ENCODE data around the gene TNFRSF1A. TPM values are rescaled to one million over a fixed set of nuclear protein-coding genes. Genes with fewer than 3 reads are reported as not detected.

TNFRSF1A gene
- total and polyA plus RNA-seq, 2 of the 13 experiments (the other 11 are each of a cell fraction or from before 2014, with no cell fraction given): 41.5 to 61.2 TPM

- TF ChIP-seq ZNF704 (CRISPR knock-in tag; IDR thresholded peaks at IDR 0.05; ENCODE audit: borderline replicate concordance) (no peak), ZBTB38 (CRISPR knock-in tag; IDR thresholded peaks at IDR 0.05) (no peak; the same call in 1 of the 2 replicates), FOSL2 (CRISPR knock-in tag; IDR thresholded peaks at IDR 0.05) (peak; percentile 91), NFE2L1 (CRISPR knock-in tag; IDR thresholded peaks at IDR 0.05; ENCODE audit: borderline replicate concordance) (no peak), ZNF615 (CRISPR knock-in tag; IDR thresholded peaks at IDR 0.05; ENCODE audit: borderline replicate concordance) (no peak), ZNF432 (CRISPR knock-in tag; IDR thresholded peaks at IDR 0.05; ENCODE audit: borderline replicate concordance) (no peak), MYC (CRISPR knock-in tag; IDR thresholded peaks at IDR 0.05; ENCODE audit: borderline replicate concordance) (peak; percentile 37; the same call in 1 of the 2 replicates), HES4 (CRISPR knock-in tag; IDR thresholded peaks at IDR 0.05; ENCODE audit: borderline replicate concordance) (no peak), MIXL1 (CRISPR knock-in tag; IDR thresholded peaks at IDR 0.05) (peak; percentile 97), RFX5 (IDR thresholded peaks at IDR 0.05; ENCODE audit: low read depth, low read length) (no peak), ZFP37 (CRISPR knock-in tag; IDR thresholded peaks at IDR 0.05; ENCODE audit: borderline replicate concordance) (no peak; the same call in 1 of the 2 replicates)
- TF ChIP-seq, protein P1, sequence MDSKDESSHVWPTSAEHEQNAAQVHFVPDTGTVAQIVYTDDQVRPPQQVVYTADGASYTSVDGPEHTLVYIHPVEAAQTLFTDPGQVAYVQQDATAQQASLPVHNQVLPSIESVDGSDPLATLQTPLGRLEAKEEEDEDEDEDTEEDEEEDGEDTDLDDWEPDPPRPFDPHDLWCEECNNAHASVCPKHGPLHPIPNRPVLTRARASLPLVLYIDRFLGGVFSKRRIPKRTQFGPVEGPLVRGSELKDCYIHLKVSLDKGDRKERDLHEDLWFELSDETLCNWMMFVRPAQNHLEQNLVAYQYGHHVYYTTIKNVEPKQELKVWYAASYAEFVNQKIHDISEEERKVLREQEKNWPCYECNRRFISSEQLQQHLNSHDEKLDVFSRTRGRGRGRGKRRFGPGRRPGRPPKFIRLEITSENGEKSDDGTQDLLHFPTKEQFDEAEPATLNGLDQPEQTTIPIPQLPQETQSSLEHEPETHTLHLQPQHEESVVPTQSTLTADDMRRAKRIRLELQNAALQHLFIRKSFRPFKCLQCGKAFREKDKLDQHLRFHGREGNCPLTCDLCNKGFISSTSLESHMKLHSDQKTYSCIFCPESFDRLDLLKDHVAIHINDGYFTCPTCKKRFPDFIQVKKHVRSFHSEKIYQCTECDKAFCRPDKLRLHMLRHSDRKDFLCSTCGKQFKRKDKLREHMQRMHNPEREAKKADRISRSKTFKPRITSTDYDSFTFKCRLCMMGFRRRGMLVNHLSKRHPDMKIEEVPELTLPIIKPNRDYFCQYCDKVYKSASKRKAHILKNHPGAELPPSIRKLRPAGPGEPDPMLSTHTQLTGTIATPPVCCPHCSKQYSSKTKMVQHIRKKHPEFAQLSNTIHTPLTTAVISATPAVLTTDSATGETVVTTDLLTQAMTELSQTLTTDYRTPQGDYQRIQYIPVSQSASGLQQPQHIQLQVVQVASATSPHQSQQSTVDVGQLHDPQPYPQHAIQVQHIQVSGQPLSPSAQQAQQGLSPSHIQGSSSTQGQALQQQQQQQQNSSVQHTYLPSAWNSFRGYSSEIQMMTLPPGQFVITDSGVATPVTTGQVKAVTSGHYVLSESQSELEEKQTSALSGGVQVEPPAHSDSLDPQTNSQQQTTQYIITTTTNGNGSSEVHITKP (CRISPR knock-in tag; IDR thresholded peaks at IDR 0.05; ENCODE audit: low read depth): peak; percentile 62
- TF ChIP-seq, protein P2, sequence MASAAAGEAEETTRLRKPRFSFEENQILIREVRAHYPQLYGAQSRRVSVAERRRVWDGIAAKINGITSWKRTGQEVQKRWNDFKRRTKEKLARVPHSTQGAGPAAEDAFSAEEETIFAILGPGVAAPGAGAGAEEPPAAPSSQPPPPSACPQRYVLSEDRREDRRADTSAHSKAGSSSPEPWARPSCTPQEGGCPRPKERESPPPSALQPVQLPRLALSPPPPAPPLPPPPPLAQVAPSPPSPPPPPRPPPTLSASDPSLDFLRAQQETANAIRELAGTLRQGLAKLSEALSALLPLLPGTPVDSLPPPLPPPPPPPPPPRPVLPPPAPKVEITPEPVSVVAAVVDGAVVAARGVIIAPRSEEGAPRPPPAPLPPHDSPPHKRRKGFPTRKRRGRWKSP (CRISPR knock-in tag; IDR thresholded peaks at IDR 0.05): peak; percentile 58; the same call in 1 of the 2 replicates
- TF ChIP-seq, protein P3, sequence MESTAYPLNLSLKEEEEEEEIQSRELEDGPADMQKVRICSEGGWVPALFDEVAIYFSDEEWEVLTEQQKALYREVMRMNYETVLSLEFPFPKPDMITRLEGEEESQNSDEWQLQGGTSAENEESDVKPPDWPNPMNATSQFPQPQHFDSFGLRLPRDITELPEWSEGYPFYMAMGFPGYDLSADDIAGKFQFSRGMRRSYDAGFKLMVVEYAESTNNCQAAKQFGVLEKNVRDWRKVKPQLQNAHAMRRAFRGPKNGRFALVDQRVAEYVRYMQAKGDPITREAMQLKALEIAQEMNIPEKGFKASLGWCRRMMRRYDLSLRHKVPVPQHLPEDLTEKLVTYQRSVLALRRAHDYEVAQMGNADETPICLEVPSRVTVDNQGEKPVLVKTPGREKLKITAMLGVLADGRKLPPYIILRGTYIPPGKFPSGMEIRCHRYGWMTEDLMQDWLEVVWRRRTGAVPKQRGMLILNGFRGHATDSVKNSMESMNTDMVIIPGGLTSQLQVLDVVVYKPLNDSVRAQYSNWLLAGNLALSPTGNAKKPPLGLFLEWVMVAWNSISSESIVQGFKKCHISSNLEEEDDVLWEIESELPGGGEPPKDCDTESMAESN (CRISPR knock-in tag; conservative IDR thresholded peaks at IDR 0.05): 0 out of 2 replicates have a peak, but pooled peaks have one; percentile 54
- TF ChIP-seq, protein P4, sequence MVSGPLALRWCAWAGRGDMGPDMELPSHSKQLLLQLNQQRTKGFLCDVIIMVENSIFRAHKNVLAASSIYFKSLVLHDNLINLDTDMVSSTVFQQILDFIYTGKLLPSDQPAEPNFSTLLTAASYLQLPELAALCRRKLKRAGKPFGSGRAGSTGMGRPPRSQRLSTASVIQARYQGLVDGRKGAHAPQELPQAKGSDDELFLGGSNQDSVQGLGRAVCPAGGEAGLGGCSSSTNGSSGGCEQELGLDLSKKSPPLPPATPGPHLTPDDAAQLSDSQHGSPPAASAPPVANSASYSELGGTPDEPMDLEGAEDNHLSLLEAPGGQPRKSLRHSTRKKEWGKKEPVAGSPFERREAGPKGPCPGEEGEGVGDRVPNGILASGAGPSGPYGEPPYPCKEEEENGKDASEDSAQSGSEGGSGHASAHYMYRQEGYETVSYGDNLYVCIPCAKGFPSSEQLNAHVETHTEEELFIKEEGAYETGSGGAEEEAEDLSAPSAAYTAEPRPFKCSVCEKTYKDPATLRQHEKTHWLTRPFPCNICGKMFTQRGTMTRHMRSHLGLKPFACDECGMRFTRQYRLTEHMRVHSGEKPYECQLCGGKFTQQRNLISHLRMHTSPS (CRISPR knock-in tag; IDR thresholded peaks at IDR 0.05; ENCODE audit: low read depth): no peak
- TF ChIP-seq, protein P5, sequence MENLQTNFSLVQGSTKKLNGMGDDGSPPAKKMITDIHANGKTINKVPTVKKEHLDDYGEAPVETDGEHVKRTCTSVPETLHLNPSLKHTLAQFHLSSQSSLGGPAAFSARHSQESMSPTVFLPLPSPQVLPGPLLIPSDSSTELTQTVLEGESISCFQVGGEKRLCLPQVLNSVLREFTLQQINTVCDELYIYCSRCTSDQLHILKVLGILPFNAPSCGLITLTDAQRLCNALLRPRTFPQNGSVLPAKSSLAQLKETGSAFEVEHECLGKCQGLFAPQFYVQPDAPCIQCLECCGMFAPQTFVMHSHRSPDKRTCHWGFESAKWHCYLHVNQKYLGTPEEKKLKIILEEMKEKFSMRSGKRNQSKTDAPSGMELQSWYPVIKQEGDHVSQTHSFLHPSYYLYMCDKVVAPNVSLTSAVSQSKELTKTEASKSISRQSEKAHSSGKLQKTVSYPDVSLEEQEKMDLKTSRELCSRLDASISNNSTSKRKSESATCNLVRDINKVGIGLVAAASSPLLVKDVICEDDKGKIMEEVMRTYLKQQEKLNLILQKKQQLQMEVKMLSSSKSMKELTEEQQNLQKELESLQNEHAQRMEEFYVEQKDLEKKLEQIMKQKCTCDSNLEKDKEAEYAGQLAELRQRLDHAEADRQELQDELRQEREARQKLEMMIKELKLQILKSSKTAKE (CRISPR knock-in tag; IDR thresholded peaks at IDR 0.05; ENCODE audit: borderline replicate concordance): no peak
Observed at GRCh38 chr12:6370994-6371754, 29.3 kb upstream of the TNFRSF1A start (continued).
